HG02642 (cell line): Measurements from ENCODE around the gene CFAP100.

Source experiments
- ATAC-seq: cut with Tn5 transposase; IDR thresholded peaks from one replicate; pipeline ENCODE4 v1.9.1; 2021; ENCODE audit warnings: mild to moderate bottlenecking; ENCODE audit not compliant: unreplicated experiment, poor library complexity

CFAP100 gene

DNA sequence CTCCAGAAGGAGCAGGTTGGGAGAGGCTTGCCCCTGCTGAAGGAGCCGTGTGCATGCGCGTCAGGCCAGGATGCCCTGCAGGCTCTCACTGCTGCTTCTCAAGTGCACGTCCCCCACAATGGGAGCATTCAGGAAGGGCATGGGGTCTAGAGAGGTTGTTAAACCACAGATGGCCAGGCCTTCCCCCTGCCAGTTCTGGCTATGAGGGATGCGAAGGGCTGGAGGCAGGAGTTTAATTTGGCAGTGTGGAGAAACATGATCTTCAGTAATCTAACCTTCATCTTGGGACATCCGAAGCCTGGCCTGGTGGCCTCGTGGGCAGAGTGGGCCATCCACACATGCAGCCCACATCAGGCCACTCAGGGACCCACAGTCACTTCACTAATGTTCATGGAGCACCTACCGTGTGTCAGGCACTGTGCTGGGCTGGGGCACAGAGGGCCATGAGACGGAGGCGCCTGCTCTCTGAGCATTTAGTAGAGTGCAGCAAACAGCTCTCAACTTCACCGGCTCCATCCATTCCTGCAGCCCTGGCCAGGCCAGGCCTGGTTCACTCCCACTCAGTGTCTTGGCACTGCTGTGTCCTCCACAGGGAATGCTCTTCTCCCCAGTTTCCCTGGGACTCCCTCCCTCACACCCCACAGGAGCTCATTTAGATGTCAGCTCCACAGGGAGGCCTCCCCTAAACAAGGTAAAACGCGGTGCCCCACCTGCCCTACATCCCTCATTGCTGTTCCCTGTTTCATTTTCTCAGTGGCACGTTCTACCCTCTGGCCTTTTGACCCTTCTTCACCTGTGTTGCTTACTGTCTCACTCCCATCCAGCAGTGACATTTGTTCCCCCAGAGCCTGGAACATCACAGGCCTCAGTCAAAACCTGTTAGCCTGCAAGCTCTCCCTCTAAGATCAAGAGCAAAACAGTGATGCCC, 4.0 kb downstream of the CFAP100 start:
- ATAC-seq, result peak; percentile 13

DNA sequence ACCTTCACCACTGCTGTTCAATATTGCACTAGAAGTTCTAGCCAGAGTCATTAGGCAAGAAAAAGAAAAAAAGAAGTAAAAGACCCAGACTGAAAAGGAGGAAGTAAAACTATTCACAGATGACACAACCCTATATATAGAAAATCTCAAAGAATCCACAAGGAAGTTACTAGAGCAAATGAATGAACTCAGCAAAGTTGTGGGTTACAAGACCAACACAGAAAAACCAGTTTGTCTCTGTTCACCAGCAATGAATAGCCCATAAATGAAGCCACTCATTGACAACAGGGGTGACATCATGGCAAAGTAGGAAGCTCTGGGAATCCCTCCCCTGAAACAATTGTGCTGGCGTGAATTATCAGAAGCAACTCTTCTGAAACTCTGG, 4.6 kb downstream of the CFAP100 start:
- ATAC-seq, result peak; percentile 39

DNA sequence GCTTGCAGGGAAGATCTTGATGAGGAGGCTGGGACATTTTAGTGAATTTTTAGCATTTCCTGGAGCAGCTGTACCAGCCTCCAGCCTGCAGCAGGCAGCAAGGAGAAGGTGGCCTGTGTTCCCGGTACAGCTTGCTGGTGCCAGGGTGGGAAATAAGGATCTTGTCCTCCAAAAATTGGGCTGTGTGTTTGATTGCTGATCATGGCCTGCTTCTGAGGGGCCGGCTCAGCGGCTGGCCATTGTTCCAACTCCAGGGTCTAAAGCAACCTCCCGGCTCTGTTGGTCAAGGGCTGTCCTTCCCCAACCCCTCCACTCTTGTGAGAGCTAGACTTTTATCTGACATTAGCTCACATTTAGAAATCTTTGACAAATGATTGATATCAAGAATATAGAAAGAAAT, 5.0 kb downstream of the CFAP100 start:
- no peak for ATAC-seq

DNA sequence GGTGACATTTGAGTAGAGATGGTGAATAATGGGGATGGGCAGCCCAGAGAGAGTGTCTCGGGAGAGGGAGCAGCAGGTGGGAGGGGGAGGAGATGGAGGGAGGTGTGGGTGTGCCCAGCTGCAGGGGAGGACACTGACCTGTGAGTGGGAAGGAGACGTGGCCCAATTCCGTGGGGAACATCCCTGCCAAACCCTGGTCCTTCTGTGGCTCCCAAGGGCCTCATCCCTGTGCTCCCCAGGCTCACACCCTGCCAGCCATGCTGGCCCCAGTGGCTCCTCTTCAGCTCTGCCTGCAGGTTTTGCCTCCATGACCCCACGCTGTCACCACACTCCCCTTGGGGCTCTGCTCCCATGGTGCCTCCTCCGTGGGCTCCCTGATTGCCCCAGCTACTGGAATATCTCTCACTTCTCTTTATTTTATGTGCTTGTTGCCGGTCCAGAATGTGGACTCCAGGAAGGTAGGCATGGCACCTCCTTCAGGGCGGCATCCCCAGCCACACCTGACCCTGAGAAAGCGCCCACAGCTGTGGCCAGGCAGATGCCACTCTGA, 7.0 kb downstream of the CFAP100 start:
- ATAC-seq, result no peak

DNA sequence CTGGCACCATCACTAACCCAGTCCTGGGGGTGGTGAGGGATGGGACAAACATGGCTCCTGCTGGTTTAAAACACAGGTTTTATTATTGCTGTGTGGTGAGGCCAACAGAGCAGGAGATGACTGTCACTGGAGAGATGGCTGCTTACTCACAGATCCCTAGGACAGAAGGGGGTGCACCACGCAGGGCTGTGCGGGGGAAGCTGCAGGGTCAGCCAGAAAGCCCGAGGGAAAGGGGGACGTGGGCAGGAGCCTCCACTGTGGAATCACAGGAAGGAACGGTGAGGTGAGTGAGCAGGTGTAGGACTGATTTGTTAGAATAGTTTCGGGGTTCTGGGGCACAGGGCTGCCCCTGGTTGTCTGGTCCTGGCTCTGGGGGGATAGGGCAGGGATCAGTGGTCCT, 7.5 kb downstream of the CFAP100 start:
- ATAC-seq, result no peak

DNA sequence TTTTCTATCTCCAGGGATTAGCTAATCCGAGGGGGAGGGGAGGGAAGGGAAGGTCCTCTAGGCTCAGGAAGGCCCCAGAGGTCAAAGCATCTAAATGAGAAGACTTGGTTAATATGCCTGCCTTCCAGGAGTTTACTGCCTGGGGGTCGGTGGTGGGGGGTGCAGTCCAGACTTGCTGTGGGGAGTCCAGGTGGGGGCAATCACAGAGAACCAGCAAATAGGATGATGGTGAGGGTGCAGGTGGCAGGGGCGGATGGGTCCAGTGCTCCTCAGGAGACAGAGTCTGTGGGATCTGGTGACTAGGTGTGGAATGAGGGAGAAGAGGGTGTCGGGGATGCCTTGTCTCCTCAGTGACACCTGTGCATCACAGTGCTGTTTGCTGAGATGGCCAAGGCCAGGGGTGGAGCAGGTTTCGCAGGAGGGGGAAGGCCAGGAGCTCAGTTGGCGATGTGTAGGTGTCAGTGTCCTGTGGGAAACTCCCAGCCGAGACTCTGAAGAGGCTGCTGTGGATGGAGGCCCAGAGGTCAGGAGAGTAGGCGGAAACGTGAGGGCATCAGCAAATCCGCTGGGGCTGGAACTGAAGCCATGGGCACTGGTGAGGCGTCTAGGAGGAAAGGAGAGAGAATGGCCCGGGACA, 8.1 kb downstream of the CFAP100 start:
- ATAC-seq, result no peak

DNA sequence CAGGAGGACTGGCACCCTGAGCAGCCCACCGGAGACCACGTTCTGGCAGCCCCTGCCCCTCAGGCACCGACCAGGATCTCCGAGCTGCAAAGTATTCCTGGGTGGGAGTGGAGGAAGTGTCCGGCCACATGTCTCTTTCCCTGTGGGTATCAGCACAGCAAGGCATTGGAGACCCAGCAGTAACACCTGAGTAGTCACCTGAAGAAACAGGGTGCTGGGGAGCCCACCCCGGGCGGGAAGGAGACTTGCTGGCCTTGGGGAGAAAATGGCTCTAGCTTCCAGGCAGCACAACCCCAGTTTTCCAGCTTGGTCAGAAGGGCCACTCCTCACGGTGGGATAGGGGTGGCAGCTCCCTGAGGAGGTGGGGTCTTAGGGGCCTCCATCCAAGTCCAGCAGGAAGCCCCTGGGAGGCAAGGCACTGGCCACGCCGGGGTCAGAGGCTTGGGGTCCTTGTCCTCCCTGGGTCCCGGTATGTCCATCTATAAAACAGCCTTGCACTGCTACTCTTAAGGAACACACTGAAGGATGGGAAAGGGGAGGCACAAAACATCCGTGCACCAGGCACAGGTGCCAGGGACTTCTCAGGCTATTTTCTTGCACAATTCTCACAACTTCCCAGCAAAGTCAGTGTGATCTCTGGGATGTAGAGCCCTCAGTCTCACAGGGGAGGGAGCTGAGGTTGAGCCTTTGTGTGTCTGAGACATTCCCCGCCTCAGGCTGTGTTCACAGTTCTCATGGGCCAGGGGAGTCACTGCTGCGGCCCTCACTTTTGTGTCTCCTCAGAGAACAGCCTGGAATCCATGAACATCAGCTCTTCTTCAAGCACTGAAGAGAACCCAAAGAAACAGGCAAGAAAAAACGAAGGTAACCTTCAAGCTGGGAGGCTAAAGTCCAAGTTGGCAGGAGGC, 11.9 kb downstream of the CFAP100 start:
- ATAC-seq, result no peak

DNA sequence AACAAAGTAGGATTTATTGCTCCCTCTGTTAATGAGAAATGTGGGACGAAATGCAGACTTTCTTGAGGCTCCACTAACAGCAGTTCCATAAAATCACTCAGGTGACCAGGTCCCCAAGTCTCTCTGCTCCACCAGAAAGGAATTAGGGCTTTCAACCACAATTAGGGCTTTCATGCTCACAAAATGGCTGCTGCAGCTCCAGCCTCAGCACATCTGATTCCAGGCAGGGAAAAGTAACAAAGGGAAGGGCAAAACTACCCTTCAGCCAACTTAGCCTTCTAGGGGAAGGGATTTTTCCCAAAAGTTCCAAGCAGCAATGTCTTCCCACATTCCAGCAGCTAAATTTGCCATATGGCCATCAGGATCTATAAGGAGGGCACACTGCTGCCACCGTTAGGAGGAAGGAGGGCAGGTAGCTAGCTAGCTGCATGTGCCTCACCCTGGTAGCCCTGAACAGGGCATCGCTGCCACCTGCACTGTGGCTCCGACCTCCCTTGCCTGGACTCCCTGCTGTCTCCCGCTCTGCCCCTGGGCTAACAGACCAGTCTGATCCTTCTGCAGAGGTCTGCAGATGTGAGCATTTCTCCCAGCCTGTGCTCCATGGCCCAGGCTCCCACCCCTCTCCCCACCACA, 12.8 kb downstream of the CFAP100 start:
- ATAC-seq, result no peak

DNA sequence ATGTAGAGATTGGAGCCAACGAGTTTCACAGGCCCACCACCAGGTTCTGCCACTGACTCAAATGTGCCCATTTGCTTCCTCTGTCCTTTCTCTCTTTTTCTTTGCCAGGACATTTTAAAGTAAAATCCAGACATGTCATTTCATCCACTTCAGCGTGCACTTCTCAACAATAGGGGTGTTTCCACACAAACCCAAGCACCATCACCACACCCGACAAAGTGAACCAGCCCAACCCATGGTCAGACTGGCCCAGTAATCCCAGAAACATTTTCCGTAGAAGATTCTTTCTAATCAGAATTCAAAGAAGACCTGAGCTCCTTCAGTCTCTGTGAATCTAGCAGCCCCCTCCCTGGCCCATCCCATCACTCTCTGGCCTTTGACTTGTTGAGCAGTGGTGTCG, 13.4 kb downstream of the CFAP100 start:
- ATAC-seq, result no peak

DNA sequence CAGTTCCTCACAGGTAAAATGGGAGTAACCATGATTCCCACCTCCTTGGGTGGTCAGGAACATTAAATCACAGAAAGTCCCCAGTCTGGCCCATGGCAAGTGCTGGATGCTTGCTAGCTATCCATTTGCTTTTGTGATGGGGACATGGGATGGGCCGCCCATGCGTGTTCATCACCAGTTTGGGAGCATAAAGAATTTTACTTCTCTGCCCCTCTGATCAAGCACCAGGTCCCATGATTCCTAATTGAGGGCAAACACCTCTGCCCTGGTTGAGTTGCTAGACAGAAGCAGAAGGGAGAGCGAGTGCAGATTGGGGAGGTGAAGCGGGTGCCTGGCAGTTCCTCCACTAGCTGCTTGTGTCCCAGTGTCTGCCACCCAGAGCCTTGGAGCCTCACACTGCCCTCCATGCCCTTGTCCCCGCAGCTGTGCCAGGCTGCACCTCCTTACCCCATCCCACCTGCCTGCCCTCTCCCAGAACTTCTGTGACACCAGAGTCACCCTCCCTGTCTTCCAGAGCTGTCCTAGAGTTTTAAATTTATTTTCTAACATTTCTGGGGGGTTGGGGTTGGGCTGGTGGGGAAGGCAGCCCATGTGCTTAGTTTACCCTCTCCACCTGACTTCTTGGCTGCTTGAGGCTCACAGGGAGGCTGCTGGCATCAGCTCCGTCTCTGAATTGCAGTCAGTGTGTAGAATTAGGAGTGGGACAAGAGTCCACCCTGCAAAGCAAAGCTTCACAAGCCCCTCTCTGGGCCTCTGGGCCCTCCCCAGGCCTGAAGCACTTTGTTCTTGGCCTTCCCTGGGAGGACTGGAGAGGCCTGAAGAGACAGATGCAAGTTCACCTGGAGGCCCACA, 18.4 kb downstream of the CFAP100 start:
- ATAC-seq, result no peak

DNA sequence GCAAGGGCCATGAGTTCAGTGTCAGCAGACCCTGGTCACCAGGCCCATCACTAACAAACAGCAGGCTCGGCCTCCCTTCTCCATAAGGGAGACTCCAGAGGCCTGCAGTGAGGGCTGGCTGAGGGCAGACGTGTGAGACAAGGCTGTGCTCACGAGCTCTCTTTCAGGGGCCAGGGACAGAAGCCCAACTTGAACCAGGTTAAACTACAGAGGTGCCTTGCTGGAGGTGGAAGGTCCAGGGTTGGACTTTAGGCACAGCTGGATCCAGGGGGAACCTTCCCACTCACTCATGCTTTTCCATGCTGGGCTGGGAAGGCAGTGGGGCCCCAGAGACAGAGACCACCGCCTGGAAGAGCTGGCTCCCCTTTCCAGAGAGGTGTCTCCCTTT, 19.0 kb downstream of the CFAP100 start:
- ATAC-seq, result no peak

DNA sequence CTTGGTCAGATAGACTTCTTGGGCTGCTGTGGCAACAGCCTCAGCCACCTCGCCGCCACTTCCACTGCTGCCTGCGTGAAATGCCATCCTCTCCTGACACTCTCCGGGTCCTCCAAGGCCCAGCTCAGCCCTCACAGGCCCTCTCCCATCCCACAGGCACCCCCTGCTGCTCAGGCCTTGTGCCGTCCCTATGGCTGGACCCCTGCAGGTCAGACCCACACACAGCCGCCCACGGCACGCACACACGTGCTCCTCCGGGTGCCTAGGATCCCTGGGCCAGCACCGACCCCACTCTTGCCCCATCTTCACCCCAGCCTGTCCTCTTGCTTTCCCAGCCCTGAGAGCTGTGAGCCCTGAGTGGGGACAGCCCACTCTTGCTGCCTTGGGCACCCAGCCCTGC, 19.7 kb downstream of the CFAP100 start:
- no peak for ATAC-seq

DNA sequence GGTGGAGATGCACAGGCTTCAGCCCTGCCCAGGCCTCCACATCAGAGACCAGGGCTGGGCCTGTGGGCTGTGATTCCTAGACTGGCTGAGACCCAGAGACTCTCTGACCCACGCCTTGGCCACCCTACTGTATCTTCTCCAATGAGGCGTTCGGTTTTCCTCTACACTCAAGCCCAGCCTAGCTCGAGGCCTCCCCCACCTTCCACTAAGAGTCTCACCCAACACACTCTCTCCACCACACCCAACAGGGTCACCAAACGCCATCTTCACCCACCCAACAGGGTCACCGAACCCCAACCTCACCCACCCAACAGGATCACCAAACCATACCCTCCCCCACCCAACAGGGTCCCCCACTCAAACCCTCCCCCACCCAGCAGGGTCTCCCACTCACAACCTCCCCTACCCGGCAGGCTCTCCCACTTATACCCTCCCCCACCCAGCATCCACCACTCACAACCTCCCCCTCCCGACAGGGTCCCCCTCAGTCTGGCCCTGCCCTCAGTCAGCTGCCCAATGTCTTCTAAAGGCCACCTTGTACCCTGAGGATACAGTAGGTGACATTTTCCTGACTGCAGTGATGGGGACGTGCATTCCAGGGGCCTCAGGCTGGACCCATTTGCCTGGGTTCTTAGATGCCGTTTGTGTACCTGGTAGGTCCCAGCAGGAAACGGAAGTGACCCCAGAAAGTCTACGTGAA, 20.4 kb downstream of the CFAP100 start:
- no peak for ATAC-seq

DNA sequence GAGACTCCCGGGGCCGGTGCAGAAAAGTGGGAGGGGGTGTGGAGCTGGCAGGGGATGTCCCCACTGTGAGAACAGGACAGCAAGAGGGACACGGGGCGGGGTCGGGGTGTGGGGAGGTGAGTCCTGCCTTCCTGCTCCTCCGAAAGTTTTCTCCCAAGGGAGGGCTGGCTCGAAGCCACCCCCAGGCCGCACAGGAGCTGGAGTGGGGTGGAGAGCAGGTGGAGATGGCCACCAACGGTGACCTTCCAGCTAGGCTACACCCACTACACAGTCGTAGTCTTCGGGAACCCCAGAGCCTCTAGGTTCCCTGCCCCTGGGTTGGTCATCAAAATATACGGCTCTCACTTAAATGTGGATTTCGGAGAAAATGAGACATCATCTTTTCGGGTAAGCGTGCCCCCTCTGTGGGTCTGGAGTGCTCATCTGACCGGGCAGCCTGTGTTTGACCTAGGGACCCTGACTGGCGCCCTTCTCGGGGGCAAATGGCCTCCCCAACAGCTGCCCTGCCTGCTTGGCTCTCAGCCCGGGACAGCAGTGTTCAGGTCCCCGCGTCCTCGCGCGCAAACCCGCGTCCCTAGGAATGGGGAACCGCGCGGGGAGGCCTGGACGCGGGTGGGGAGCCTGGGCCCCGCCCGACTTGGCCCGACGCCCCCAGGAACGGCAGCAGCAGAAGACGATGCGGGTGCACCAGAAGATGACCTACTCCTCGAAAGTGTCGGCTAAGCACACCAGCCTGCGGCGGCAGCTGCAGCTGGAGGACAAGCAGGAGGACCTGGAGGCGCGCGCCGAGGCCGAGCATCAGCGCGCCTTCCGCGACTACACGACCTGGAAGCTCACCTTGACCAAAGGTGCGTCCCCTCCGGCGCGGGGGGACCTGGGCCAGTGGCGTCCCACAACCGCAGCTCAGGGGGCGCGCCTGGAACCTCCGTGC, 21.2 kb downstream of the CFAP100 start:
- ATAC-seq, result no peak

DNA sequence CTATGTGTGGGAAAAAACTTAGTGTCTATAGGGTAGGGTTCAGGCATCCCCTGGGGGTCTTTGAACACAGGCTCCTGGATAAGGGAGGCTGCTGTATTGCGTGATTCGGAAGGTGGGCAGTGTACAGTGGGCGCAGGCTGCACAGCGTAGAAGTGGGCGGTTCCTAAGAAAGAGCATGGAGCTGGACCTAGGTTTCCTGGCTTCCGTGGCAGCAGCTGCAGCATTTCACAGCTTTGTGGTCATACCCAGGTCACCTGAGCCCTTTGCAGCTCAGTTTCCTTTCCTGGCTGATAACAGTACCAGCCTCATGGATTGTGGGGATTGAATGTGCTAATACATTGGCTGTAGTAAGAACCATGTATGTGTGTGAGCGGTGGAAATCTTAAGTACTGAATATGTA, 22.2 kb downstream of the CFAP100 start:
- ATAC-seq, result no peak

DNA sequence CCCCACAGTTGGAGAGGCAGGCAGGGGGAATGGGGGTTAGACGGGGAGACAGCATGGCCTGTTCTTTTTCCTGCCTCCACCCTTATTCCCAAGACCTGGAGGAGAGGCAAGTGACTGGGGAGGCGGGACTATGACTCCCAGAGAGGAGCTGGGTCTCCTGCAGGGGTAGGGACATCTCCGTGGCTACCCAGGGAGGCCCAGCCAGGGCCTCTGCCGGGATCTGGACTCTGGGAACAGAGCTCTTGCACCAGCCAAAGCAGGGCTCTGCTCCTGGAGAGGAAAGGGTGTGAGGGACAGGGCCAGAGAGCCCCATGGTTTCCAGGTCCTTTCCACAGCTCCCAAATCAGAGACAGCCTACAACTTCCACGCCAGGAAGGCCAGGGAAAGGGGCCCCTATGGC, 22.8 kb downstream of the CFAP100 start:
- ATAC-seq, result no peak

DNA sequence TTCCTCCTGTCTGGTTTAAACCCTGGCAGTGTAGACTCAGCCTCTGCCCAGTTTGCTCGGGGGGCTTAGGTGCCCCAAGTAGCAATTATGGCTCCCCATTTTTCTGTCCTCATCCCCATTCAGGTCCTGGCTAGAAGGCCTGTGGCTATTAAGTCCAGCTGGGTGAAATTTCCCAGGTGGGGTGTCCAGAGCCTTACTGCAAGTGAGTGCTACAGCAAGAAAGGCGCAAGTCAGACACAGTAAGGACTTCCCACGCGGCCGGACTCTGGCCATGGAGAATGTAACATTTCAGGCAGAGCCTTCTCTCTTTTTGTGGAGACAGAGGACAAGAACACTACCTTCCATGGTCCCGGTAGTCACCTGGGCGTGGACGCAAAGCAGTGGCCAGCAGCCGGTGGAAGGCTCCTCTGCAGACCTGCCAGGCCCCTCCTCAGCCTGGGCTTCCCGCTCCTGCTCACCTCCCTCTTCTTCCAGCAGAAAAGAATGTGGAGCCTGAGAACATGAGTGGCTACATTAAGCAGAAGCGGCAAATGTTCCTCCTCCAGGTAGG, 23.3 kb downstream of the CFAP100 start:
- no peak for ATAC-seq
